Stimulated activated CD4-positive, alpha-beta T cell treated with anti-CD3 and anti-CD28 coated beads, Interleukin-12 subunit alpha, Interleukin-12 subunit beta, amount 100 ng/mL, for 48 hours (primary cell): Measurements from ENCODE around the gene VEPH1.

Experiments
- DNase-seq, 3 donors: peaks; one replicate each; pipeline ENCODE4 v3.0.0-alpha.2; 2020; ENCODE audit warnings: low read depth in 2 of 3, low spot score in 1 of 3

Gene VEPH1

DNA sequence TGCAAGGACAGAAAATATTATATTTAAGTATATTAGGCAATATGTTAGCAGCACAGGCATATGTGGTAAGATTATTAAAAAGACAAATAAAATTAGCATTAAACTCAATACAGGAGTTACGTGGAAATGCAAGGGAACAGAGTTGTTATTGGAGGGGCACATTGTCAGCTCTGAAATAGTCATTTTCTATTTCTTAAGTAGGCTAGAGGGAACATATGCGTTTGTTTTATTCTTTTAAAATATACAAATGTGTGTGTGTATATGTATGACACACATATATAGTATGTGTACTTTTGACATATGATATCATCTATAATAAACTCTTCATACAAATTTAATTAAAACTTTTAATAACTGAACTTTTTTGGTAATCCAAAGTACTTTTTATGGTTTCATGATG, 22.8 kb upstream of the VEPH1 start:
- DNase-seq: no peak

DNA sequence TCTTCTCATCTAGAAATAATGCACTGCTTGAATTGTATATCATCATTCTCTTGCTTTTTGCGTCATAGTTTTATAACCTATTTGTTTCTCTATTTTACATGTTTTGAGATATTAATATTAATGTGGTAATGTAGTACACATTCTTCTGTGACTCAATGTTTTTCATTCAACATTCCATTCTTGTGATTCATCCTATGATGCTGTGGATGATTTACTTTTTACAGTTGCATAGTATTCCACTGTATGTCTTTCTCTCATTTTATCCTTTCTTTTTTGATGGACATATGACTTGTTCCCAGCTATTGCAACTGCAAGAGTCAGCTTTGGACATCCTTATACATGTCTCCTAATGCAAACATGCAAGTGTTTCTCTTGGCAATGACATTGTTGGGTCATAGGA, 20.6 kb upstream of the VEPH1 start:
- DNase-seq: no peak

DNA sequence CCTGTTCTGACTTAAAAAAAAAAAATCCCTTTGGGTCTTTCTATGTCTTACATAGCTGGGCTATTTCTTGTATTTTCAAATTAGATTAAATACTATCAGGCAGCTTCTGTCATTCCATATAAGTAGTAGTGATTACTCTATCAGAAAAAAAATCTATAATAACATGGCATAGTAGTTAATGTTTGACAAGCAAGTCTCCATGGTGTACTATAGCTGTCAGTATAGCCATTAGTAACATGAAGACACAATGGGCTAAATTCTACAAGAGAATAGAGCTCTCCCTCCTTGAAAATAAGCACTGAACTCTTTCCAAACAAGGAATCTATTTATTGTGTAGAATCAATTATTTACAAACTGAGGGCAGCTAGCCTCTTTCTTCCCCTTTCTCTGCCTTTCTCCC, 19.4 kb upstream of the VEPH1 start:
- DNase-seq: no peak

DNA sequence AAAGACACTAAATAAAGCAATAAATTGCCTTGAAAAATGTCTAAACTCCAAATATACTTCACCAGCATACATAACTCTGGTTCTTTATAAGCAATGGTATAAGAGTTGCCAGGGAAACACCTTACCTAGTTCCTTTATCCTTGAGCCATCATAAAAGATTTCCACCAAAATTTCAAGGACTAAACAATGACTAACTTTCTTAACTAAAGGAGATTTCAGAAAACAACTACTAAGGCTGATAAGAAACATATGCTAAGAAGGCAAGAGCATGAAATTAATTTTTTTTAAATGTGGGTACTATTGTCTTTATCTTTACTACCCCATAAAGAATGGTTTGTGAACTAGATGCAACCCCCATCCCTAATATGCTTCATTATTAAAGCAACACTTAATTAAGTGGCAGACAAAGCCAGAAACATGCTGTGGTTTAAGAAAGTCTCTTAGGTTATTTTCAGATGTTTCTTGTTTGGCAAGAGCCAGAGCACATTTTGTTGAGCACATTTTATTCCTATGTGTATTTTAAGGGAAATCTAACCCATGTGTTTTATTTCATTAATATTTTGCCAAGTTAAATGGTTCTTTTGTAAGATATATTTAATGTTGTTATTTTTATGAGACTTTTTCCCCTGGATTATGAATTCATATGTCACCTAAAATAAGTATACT, 17.4 kb upstream of the VEPH1 start:
- no peak for DNase-seq

DNA sequence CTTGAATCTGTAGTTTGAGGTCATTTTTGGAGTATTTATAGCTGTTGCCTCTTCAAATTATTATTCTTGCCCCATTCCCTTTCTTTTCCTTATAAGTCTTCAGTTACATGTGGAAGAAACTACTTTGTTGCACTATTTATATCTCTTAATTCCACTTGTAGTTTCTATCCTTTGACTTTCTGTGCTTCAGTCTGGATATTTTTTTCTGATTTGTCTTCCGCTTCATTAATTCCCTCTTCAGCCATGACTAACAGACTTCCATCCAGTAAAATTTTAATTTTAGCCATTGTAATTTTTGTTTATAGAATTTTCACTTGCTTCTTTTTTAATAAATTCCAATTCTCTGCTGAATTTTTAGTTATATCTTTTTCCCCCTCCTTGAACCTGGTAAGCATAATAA, 15.7 kb upstream of the VEPH1 start:
- no peak for DNase-seq

DNA sequence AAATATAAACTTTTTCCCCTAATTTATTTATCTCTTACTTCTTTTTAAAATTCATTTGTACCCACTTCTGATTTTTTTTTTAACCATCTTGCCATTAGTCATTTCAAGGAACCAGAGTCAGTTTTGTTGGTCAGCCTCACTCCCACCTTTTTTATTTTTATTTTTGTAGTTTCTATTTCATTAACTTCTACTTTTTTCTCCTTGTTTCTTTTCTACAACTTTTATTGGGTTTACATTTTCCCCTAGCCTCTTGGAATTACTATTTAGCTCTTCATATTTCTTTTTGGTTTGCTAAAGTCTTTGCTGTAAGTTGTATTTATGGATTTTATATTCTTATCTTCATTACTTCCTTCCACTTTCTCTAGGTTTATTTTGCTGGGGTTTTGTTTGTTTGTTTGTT, 13.7 kb upstream of the VEPH1 start:
- no peak for DNase-seq

DNA sequence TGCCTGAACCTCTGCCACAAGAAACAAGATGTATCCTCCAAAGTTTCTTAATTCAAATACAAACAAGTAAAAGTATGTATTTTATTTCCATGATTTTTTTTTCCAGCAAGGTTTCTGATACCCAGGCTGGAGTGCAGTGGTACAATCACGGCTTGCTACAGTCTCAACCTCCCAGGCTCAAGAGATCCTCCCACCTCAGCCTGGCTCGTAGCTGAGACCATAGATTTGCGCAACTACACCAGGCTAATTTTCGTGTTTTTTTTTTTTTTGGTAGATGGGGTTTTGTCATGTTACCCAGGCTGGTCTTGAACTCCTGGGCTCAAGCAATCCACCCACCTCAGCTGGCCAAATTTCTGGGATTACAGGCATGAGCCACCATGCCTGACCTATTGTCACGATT, 12.2 kb upstream of the VEPH1 start:
- DNase-seq: no peak

DNA sequence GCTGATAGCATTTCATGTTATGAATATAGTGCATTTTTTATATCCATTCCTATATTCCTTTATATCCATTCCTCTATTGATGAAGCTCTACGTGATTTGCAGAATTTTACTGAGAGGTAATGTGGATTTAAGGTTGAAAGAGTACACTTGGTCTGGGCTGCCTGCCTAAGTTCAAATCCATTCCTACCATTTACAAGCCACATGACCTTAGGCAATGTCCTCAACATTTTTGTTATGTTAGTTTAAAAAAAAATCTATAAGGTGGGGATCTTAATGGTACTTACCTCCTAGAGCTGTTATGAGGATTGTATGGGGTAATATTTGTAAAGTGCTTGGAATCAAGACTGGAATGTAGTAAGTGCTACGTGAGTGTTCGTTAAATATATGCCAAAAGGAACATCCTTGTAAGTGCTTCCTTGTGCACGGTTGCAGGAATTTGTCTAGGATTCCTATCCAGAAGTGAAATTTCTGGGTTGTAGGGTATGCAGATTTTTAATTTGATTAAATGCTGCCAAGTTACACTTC, 11.2 kb upstream of the VEPH1 start:
- no peak for DNase-seq

DNA sequence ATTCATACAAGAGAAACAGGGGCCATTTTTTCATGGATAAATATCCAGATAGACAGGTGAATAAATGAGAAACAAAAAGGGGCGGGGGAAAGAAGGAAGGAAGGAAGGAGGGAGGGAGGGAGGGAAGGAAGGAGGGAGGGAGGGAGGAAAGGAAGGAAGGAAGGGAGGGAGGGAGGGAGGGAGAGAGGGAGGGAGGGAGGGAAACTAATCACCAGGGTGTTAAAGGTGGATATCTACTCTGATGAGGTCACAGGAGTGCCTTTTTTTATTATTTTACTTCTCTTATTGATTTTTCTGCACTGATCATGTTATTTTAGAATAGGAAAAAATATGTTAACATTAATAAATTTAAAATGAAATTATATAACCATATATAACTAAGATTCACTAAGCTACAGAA, 10.4 kb upstream of the VEPH1 start:
- DNase-seq: no peak

DNA sequence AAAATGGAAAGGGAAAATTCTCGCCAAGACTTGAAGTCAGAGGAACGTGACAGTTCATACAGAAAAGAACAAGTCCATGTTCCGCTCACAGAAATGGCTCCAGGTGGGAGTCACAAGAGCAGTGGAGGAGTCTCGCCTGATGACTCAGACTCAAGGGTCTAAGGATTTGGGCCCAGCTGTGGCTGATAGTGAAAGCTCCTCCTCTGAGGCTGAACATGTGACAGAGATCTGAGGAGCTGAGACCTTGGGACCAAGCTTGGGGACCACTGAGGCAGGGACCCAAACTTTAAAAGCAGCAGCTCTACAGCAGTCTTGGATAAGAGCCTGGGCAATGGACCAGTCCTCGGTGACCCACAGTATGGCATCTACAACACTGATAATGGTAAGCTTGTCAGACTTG, 9.3 kb upstream of the VEPH1 start:
- DNase-seq: no peak

DNA sequence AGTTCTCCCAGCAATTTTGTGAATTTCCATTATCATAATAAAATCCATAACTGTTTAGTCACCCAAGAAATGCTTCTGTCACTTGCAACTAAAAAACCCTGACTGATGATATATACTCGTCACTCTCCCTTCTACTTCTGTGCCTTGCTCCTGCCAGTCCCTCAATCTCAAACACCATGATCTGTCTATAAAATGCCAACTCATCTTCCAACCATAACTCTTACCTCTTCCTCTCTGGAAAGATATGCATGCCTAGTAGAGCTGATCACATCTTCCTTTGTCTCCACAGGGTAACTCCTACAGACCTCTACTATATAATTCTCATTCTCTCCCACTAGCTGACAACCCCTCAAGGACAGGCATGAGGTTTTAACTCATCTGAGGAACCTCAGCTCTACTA, 5.2 kb upstream of the VEPH1 start:
- DNase-seq: no peak

DNA sequence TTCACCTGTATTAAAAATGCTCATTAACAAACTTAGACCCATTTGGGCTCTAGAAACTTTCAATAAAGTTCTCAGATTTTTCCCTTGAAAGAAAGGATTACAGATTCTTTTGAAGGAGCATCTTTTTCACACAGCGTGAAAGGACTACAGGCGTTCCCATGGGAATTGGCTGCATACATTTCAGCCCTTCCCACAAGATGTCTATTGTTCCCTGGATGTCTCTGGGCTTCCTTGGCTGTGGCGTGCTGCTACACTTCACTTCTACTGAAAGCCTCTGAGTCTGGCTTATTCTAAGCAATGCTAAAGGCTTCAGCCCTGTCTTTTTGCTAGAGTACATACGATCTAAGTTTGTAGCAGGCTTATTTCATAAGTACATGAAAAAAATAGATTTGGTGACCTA, 1.4 kb downstream of the VEPH1 start:
- DNase-seq: no peak

DNA sequence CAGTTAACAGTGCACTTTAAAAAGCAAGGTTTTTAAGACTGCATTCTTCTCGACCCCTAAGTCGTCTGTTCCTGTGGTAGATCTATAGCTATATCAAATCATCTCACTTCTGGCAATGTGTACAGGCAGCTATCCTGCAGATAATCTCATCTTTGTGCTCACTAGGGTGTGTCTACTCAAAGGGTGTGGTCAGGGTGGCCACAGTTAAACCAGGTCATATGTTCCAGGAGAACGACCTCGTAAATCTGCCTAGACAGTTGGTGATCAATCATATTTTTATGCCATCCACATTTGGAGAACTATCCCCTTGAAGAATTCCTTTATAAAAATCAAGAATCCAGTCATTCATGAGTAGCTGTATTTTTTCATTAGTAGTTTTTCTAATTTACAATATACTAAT, 3.0 kb downstream of the VEPH1 start:
- no peak for DNase-seq

DNA sequence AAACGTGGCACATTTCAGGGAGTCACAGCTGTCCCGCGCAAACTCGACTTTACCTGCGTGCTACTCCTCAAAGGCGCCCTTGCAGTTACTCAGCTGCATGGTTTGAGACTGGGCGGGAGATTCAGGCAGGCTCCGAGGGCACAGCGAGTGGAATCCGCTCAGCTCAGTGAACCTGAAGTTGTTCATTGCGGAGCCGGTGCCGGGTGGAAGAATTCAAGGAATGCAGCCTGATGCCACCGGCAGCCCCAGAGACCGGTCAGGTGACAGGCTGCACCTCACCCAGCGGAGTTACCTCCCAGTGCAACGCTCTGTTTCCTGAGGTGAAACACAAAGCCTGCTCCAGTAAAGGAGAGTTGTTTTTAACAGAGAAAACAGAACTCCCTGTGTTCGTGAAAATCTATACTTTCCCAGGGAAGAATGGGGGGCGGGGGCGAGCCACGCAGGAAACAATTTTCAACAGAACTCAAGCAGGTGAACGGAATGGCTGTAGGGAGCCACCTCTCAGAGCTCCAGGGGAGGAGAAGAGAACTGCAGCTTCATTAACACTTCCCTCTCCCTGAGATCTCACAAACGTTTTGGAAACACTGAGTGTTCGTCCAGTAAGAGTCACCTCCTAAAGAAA, 3.8 kb downstream of the VEPH1 start:
- DNase-seq: no peak

DNA sequence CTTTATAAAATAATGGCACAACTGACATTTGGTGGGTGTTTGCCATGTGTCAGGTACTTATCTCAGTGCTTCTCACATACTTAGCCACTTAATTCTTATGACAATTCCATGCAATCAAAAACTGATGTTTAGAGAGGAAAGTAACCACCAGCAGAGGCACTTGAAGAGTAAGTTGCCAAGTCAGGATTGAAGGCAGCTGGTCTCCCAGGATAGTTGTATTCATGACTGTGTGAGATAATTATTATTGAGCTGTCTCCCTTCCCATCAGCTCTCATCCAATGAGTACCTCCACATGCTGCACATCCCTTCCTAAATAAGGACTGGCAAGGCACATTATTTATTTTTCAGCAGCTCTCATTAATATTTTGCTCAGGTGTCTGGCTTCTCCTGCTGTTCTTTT, 4.8 kb downstream of the VEPH1 start:
- no peak for DNase-seq

DNA sequence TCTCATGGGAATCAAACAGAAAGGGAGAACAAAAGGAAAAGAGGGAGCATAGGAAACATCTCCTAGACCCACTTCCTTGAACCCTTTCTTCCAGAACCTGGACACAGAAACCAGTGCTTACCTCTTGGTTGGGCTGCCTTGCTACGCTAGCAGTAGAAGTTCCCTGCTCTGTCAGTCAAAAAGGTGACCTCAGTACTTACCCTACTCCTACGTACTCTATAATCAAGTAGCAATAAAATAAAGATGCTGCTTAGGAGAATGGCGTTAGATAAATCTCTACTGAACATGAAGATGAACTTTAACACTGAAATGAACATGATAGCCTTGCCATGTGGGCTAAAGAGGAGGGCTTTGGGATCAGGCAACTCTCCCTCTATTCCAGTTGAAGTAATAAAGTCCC, 7.4 kb downstream of the VEPH1 start:
- no peak for DNase-seq

DNA sequence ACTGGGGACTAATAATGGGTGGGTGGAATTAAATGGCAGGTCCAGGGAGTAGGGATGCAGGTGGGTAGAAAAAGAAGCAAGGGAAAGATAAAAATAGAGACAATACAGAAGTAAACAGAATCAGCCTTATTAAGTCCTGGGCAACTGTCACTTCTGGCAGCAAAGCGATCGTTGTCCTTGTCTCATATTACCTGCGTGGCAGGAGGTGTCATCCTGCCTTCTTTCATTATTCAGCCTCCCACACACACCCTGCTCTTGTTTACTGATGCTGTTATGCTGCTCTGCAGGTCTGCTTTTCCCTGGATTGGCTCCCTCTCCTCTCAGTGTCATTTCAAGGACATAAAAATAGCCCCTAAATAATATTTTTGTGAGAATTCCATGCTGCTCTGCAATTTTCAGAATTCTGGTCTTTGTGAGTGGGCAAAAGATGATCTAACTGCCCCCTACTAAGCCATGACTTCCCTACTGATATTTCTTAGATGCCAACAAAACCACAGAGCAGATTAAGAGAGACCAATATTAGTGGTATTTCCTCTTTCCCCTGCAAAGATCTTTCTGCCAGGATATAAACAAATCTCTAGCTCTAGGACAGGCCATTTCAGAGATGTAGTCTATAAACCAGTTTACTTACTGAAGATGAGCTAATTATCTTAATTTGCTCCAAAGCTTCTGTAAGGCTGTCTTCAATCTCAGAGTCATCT, 8.5 kb downstream of the VEPH1 start:
- no peak for DNase-seq

DNA sequence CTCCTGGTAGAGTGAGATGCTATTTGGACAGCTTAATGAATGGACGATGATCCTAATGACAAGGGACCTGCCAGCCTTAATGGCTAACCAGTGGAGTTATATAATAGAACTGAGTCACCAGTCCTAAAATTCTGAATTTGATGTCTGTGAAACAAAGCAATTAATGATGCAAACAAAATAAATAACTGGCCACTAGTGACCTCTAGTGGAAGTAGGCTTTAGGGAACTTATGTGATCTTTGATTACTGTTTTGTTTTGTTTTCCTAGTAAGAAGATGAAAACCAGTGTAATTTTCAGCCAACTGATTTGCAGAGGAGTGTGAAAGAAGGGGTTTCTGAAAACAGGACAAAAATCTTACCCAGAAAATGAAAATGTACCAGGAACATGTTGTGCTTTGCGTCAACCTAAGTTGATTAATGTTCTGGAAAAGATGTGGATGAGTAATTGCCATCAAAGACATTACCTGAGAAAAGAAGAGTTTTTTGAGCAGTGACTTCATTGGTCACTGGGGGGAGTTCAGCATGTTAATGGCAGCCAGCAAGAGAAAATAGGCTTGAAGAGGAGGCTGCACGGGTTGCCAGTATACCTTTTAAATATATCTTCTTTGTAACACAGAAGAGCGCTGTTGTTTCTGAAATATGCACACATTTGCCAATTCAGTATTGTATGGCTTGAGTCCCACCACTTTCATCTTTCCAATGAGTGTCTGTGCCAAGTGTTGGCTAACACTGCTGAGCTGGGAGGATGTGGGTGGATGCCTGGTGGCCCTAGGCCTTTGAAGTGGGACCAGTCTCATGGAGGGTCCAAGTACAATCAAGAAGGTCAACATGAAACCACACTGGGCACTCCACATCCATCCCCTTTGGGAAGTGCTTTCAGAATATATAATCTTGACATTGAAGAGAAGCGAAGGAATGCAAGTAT, 9.3 kb downstream of the VEPH1 start:
- no peak for DNase-seq

DNA sequence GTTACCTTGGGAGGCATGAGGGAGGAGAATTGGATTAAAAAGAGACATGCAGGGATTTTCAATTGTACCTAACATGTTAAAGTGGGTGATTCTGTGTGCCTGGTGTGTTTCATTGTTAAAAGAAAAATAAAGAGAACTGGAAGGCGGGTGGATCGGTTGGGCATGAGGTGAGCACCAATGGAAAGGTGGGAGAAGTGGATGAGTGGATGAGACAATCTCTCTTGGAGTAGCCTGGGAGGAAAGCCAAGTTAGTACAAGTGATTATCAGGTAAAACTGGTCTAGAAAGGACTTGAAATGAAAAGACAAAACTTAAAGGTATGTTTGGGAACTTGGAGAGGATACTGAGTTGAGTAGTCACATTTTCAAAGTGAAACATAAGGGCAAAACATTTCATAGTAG, 12.1 kb downstream of the VEPH1 start:
- no peak for DNase-seq

DNA sequence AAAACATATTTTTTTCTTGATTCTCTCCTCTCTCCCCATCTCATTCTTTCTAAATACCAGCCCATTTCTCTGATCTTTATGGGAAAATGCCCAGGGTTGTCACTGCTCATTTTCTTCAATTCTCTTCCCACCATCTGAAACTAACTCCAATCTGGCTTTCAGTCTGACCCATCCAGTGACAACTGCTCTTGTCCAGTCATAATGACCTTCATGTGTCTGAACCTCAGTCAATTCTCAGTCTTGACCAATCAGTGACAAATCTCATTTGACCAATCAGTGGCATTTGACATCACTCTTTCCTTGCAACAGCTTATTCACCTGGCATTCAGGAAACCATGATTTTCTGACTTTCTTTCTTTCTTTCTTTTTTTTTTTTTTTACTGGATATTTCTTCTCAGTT, 15.1 kb downstream of the VEPH1 start:
- no peak for DNase-seq

DNA sequence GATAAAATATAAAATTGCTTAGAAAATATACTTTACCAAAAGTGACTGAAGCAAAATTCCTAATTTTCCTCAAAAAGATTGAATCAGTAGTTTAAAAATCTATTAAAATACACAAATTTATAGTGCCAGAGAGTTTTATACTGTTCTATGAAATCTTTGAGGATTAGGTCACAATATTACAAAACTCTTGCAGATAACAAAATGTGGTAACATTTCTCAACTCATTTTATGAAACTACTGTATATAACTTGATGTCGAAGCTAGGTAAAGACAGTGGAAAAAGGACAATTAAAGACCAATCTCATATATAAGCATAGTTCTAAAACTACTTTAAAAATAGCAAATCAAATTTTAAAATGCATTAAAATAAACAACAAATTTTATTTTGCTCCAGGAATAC, 15.9 kb downstream of the VEPH1 start:
- no peak for DNase-seq
